Activated CD4-positive, alpha-beta T cell treated with anti-CD3 and anti-CD28 coated beads, Interleukin-2, Interleukin-4, amounts not matched to agents 100 ng/mL and 50 ng/mL, durations not matched to agents 16 hours and 8 hours (primary cell): ENCODE measurements around the gene NAV2.
"Not testable (repeated sequence)": the region's sequence is repeated elsewhere in the genome, so short reads cannot be mapped to it uniquely, and the experiment has no call there.

Source experiments
- DNase-seq: peaks from one replicate; pipeline ENCODE4 v3.0.0-alpha.2; 2020; ENCODE audit warnings: low spot score

NAV2 gene

DNA sequence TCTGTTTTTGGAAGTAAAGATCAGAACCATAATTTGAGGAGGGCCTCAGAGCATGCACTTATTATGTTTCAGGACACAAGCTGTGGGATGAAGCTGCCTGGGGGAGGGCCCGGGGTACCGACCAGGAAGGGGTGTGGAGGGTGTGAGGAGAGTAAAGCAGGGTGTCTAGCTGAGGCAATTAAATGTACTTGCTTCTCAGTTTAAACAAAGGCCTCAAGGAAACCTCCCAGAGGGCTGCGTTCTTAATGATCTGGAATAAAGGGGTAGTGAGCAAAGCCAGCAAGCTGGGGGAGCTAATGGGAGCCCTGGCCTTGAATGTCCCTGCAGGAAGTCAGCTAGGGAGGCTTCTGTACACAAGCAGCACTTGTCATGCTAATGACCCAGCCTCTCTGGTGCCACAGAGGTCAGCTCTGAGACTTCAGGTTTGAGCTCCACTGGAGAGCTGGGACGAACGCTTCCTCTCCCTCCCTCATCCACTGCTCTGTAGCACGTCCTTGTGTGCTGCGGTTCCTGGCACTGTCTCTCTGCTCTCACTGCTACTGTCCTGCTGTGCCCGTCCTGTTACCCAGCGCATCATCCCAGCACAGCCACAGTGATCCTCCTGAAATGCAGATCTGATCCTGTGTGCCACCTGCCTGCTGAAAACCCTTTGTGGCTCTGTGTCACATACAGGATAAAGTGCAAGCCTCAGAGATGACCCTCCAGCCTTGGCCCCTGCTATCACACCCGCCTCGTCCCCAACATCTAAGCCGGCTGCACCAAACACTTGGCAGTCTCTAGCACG is 287.9 kb downstream of the NAV2 start:
- no peak for DNase-seq

DNA sequence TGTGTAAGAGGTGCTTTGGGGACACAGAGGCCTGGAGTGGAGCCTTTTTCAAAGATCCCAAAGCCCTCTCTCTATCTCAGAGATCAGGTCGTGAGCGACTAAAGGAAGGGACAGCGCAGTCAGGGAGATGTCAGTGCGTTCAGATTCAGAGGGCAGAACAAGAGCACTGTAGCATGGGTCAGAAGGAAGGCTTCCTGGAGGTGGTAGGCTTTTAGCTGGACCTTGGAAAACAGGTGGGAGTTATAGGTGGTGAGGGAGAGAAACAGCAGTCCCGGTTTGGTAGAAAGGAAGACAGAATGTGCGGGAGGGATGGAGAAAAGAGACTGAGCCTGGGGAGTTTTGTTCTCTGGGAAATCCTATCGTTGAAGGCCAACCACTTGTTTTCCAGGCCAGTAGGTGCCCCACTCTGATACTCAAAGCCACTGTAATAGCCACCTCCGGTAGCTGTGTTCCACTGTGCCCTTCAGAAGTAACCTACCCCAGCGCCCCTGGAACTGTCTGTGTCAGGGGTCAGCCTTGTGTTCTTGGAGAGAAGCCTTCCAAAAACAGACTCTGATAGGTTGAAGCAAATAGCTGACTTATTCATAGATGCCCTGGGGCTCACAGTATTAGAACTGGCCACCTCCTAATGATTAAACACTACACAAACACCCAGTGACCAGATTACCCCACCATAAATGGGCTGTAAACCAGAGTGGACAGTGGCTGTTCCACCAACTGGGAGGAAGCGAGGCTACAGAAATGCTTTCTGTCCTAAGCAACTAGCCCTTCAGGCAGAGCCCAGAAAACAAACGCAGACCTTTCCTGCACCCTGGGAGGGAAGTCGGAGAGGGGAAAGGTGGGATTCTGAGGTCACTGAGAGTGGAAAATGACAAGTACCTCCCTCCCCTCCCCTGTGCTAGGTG is 289.9 kb downstream of the NAV2 start:
- no peak for DNase-seq

GRCh38 chr11:20003351-20003750 is 290.7 kb downstream of the NAV2 start:
- DNase-seq = no peak

GRCh38 chr11:20004866-20005265 is 292.2 kb downstream of the NAV2 start:
- DNase-seq = no peak

DNA sequence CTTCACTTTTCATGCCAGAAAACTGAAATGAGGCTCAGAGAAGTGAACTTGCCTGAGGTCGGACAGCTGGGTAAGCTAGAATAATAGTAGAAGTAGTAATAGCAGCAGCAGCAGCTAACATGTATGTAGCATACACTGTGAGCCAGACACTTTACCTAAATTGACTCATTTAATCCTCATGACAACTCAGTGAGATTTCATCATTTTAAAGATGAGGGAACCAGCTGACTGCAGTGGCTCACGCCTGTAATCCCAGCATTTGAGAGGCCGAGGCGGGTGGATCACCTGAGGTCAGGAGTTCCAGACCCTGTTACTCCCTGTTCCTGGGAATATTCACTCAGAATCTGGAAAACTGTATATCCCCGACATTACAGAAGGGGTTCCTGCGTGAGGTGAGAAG is 293.1 kb downstream of the NAV2 start:
- no peak for DNase-seq

DNA sequence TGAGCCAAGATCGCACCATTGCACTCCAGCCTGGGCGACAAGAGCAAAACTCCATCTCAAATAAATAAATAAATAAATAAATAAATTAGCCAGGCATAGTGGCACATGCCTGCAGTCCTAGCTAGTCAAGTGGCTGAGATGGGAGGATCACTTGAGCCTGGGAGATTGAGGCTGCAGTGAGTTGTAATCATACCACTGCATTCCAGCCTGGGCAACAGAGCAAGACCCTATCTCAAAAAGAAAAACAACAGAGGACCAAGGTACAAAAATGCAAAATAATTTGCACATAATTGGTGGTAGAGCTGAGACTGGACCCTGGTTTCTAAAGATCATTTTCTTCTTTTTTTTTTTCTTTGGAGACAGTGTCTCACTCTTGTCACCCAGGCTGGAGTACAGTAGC is 294.0 kb downstream of the NAV2 start:
- not testable (repeated sequence) for DNase-seq

DNA sequence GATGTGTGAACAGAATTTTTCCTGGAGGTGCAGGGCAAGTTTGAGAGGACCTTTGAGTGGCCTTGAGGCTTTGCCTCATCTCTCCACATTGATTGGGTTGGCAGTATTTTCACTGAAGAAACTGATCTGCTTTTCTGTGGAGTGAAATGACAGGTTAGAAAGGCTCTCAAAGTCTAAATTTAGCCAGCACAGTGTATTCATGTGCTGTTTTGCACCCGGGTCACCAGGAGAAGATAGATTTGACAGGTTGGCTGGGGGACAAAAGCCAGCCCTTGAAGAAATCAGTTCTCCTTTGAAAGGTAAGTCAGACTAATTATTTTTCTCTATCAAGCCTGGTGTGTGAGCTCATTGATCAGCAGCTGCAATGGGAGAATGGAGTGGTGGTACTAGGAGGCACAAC is 294.7 kb downstream of the NAV2 start:
- no peak for DNase-seq

- DNase-seq = no peak
Observed at GRCh38 chr11:20008190-20008870, 295.7 kb downstream of the NAV2 start.

DNA sequence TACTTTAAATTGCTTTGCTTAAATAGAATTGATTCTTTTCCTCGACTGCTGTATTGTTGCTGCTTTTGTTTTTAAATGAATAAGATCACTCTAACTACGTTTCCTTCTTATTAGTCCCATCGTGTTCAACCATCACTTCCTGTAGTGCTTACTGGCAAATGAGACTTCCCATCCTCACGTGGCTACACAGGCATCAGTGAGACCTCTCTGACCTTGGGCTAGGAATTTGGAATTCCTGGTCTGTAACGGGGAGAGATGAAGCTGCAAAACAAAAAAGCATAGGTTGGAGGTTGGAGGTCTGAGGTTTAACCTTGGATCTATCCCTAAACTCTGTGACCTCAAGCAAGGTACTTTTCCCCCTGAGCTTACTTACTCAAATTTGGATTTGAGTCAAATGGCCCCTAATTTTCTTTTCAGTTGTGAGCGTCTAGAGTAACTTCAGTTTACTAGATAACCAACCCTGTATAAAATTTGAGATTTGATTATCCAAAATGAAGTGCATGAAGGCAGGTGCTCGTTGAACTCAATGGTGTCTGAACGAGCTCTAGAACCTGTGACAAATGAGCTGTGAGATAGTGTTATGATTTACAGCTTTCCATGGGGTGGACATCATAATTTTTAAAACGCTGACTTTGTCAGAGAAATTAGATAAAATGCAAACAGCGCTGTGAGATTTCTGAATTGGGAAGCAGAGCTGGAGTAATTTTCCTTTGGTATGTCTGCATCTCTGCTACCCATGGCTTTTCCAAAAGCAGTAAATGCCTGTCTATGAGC is 296.4 kb downstream of the NAV2 start:
- no peak for DNase-seq

GRCh38 chr11:20010156-20010850 is 297.7 kb downstream of the NAV2 start:
- no peak for DNase-seq

DNA sequence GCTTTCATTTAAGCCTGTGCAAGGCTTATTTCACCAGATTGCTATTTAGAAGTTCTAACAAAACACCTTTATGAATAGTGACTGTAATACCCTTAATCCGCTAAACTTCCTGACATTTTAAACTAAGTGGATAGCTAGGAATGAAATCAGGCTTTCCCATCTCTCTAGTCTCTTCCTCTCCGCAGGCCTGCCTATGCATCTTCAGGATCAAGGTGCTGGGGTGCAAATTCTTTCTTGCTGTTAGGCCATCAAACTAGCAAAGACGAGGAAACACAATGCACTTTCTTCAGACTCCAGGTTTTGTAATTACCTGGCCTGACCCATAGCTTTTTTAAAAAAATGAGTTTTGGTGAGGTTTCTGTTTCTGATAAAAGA is 298.2 kb downstream of the NAV2 start:
- DNase-seq = no peak

DNA sequence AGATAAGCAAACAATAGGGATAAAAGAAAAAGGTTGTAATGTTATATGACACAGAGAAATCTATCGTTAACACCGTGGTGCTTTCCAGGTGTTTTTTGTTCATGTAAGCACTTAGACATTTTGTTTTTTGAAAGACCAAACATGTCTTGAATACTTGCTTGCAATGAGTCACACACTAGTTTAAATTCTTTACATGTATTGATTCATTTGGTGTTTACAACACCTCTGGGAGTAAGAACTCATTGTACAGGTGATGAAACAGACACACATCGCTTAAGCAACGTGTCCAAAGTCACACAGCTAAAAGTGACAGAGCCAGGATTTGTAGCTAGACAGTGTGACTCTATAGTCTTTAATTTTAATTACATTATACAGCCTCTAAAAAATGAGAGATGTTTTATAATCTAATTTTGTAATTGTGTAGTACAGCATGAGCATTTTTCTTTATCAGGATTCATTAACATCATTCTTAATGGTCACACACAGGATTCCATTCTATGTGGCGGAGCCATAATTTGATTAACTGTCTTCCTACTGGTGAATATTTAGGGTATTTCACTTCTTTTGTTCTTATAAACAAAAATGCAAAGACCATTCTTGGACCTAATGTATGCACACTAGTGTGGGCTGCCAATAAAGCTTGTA is 298.8 kb downstream of the NAV2 start:
- DNase-seq = no peak

GRCh38 chr11:20013346-20014066 is 300.9 kb downstream of the NAV2 start:
- no peak for DNase-seq

- no peak for DNase-seq
Observed at GRCh38 chr11:20014067-20014402, 301.4 kb downstream of the NAV2 start.

DNA sequence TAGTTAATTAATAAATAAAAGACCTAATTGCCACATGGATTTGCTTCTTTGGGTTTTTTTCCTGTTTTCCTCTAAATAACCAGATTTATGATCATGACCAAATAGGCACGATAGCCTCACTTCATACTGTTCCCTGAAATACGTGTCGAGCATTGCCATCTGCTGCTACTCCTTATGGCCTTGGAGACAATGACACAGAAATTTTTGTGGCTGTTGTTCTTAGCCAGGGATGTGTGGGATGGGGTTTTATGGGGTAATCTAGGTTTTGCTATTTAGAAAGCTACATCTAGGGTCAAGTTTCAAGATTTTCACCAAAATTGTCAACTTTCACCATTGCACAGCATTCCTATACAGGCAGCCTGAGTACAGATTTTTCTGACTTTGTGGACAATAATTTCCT is 302.5 kb downstream of the NAV2 start:
- DNase-seq = no peak

DNA sequence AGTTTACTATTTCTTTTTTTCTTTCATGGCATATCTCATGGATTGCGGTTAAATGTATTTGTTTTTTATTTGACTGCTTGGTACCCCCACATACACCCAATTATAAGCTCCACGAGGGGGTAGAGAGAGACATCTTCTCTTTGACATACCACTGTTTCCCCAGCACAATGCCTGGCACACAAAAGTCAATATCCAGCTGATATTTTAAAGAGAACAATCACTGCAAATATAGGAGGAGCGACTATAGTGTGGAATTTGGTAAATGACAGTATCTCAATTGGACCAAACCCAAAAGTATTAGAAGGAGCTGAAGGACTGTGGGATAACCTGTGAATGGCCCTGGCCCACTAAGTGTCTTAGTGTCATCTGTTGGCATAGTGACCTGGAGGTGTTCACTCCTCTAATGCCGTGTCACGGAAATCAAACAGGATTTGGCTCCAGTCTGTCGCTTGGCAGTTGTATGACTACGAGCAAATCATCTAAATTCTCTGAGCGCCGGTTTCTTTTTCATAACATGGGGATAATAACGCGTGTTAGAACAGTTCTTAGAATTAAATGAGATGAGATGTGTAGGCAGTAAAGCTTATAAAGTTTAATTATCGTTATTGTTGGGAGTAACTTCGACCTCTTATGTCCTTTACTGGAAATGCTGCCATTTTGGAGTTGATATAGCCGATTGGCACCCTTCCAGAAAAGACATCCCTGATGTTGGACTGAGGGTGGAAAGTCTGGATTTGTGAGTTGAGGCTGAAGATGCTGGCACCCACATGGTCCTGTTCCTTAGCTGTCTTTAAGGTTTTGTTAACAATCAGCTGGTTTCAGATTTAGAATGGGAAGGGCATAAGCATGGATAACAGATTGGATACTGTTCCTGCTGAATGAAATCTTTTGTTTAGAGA is 303.1 kb downstream of the NAV2 start:
- no peak for DNase-seq

DNA sequence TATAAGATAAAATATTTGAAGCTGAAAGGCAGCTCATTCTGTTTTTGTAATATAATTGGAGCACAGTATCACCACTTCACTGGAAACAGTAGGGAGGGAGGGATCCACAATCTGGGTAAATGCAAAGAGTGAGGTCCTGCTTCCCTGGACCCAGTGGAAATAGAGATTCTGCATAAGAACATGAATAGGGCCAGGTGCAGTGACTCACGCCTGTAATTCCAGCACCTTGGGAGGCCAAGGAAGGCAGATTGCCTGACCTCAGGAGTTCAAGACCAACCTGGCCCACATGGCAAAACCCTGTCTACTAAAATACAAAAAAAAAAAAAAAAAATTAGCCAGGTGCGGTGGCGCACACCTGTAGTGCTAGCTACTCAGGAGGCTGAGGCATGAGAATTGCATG is 303.9 kb downstream of the NAV2 start:
- DNase-seq = no peak

DNA sequence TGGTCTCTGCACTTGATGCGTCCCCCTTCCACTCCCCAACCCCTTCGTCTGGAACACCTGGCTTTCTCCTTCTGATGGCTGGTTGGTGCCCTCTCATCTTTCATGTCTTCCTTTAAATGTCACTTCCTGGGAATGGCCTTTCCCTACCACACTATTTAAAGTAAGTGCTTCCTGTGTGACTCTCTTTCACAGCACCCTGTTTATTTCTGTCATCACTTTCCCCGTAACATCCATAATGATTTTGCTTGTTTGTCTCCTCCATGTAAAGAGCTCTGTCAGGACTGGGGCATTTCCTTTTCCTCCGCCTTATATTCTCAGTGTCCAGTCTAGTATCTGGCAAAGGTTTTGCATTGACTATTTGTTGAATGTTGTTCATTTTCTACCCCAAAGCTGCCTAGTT is 304.7 kb downstream of the NAV2 start:
- no peak for DNase-seq

GRCh38 chr11:20020198-20020597 is 307.6 kb downstream of the NAV2 start:
- DNase-seq = no peak
